Common myeloid progenitor, CD34-positive (primary cell): ENCODE results near the gene SSBP3.

ENCODE experiments used
- CTCF ChIA-PET: fragments of 350-600 bp; sonication (Branson Sonifier 250); formaldehyde crosslinking; loops from one replicate; lab custom pipeline; 2021; ENCODE audit warnings: antibody characterized with exemption; lab: Charles Lee
- POLR2A ChIA-PET: fragments of 350-600 bp; sonication (Branson Sonifier 250); formaldehyde crosslinking; loops from one replicate; lab custom pipeline; 2021; ENCODE audit warnings: antibody characterized with exemption; lab: Charles Lee
- DNase-seq, 3 donors: peaks; one replicate each; pipeline versions ENCODE4 v3.0.0 to v3.0.0-alpha.2; 2013
- H3K27ac ChIP-seq, 2 experiments: 1 replicate in 1 of 2; 2 replicates in 1 of 2; pipeline ENCODE4 v1.7.0; 2013; ENCODE audit warnings: inconsistent platforms in 2 of 2, low read length in 2 of 2, mild to moderate bottlenecking in 2 of 2, low read depth in 1 of 2, moderate library complexity in 1 of 2; ENCODE audit not compliant: severe bottlenecking in 2 of 2, insufficient read depth in 1 of 2, poor library complexity in 1 of 2
- H3K27me3 ChIP-seq, 5 experiments: replicated peaks in 2 of 5; 1 replicate in 3 of 5; 2 replicates in 2 of 5; pipeline versions ENCODE4 v1.6.1 to v1.7.0; 2013; ENCODE audit warnings: low read length in 4 of 5, mild to moderate bottlenecking in 2 of 5, moderate library complexity in 2 of 5, inconsistent platforms in 1 of 5; ENCODE audit not compliant: insufficient read depth in 5 of 5, control insufficient read depth in 4 of 5
- H3K36me3 ChIP-seq, 4 experiments: 1 replicate in 2 of 4; 2 replicates in 2 of 4; pipeline versions ENCODE4 v1.6.1 to v1.7.0; 2013; ENCODE audit warnings: low read length in 3 of 4, control low read depth in 1 of 4, mild to moderate bottlenecking in 1 of 4; ENCODE audit not compliant: control insufficient read depth in 4 of 4, insufficient read depth in 4 of 4
- H3K4me1 ChIP-seq, 4 experiments: 1 replicate in 3 of 4; 2 replicates in 1 of 4; pipeline versions ENCODE4 v1.6.1 to v1.7.1; 2013; ENCODE audit warnings: low read length in 3 of 4, mild to moderate bottlenecking in 3 of 4, control low read depth in 1 of 4, inconsistent platforms in 1 of 4, moderate library complexity in 1 of 4; ENCODE audit not compliant: control insufficient read depth in 4 of 4, insufficient read depth in 4 of 4; ENCODE audit errors: control extremely low read depth in 1 of 4
- H3K4me3 ChIP-seq, 7 experiments: 1 replicate in 4 of 7; 2 replicates in 3 of 7; pipeline versions ENCODE4 v1.5.1 to v1.7.0; 2013; ENCODE audit warnings: mild to moderate bottlenecking in 7 of 7, low read length in 6 of 7, moderate library complexity in 6 of 7, inconsistent platforms in 2 of 7, low read depth in 2 of 7, control low read depth in 1 of 7; ENCODE audit not compliant: insufficient read depth in 4 of 7, control insufficient read depth in 1 of 7; ENCODE audit errors: extremely low read depth in 1 of 7
- H3K9me3 ChIP-seq, 5 experiments: 1 replicate in 4 of 5; 2 replicates in 1 of 5; pipeline versions ENCODE4 v1.6.1 to v1.7.1; 2013; ENCODE audit warnings: low read length in 4 of 5, mild to moderate bottlenecking in 2 of 5, inconsistent platforms in 1 of 5, low read depth in 1 of 5, moderate library complexity in 1 of 5; ENCODE audit not compliant: control insufficient read depth in 4 of 5, insufficient read depth in 2 of 5; ENCODE audit errors: control extremely low read depth in 1 of 5
- WGBS: methylation state at CpG from one replicate; pipeline ENCODE4 v1.1.5; 2013; ENCODE audit not compliant: insufficient coverage; 5-methylcytosine and 5-hydroxymethylcytosine counted together

SSBP3 gene

GRCh38 chr1:54274881-54275280, 131.3 kb downstream of the SSBP3 start:
- 75% methylated on average over 9 of the region's 11 CpGs for WGBS
- DNase-seq: no peak
- no peaks in the 10 kb centered on the region for H3K9me3 ChIP-seq
- POLR2A ChIA-PET: no interaction called here
- H3K4me3 ChIP-seq: no peak overlapping the region
- H3K27me3 ChIP-seq: no peaks in the 10 kb centered on the region
- CTCF ChIA-PET: interaction anchor here (1.1 to 1.6 kb wide), 2 partner anchors 10 to 20 kb away, joined by 3 to 6 read pairs; no protein-coding TSS in a partner anchor
- H3K36me3 ChIP-seq: peaks cover 6 to 81% (median 29%) of the 10 kb centered on the region in 4 experiments
- H3K27ac ChIP-seq: peak overlapping the region in 1 of 2 experiments; percentile 16
- peaks cover 0 to 13% (median 5%) of the 10 kb centered on the region in 4 experiments for H3K4me1 ChIP-seq

GRCh38 chr1:54274448-54274847, 131.7 kb downstream of the SSBP3 start:
- ChIA-PET CTCF (interaction anchor here (0.6 to 3.8 kb wide), 5 partner anchors 11 to 169 kb away, joined by 3 to 11 read pairs (median 3); no protein-coding TSS in a partner anchor), POLR2A (no interaction called here)
- no peaks in the 10 kb centered on the region for H3K27me3 ChIP-seq
- H3K9me3 ChIP-seq: no peaks in the 10 kb centered on the region
- peaks cover 0 to 13% (median 5%) of the 10 kb centered on the region in 4 experiments for H3K4me1 ChIP-seq
- H3K4me3 ChIP-seq: no peak overlapping the region
- DNase-seq: no peak
- H3K36me3 ChIP-seq: peaks cover 5 to 79% (median 28%) of the 10 kb centered on the region in 4 experiments
- H3K27ac ChIP-seq: peak overlapping the region in 1 of 2 experiments; percentile 39
- 91% methylated on average over 8 of the region's 8 CpGs for WGBS

GRCh38 chr1:54273795-54274163, 132.4 kb downstream of the SSBP3 start:
- H3K27me3 ChIP-seq: no peaks in the 10 kb centered on the region
- 93% methylated on average over 3 of the region's 5 CpGs for WGBS
- peaks cover 0 to 13% (median 5%) of the 10 kb centered on the region in 4 experiments for H3K4me1 ChIP-seq
- no peak overlapping the region for H3K4me3 ChIP-seq
- peak overlapping the region in 1 of 2 experiments; percentile 39 for H3K27ac ChIP-seq
- peaks cover 2 to 72% (median 21%) of the 10 kb centered on the region in 4 experiments for H3K36me3 ChIP-seq
- ChIA-PET CTCF (interaction anchor here (0.6 to 3.8 kb wide), 6 partner anchors 9 to 216 kb away, joined by 3 to 11 read pairs (median 3); no protein-coding TSS in a partner anchor), POLR2A (no interaction called here)
- no peaks in the 10 kb centered on the region for H3K9me3 ChIP-seq
- no peak for DNase-seq

- CTCF ChIA-PET: interaction anchor here (0.8 to 3.8 kb wide), 7 partner anchors 10 to 217 kb away, joined by 3 to 11 read pairs (median 3); no protein-coding TSS in a partner anchor
- H3K9me3 ChIP-seq: no peaks in the 10 kb centered on the region
- POLR2A ChIA-PET: no interaction called here
- H3K36me3 ChIP-seq: peaks cover 2 to 67% (median 19%) of the 10 kb centered on the region in 4 experiments
- no peak overlapping the region for H3K4me3 ChIP-seq
- H3K27me3 ChIP-seq: no peaks in the 10 kb centered on the region
- DNase-seq: peak in 2 of 3 donors; percentile 48 to 63
- WGBS: 85% methylated on average over 21 of the region's 22 CpGs
- H3K4me1 ChIP-seq: peaks cover 0 to 13% (median 5%) of the 10 kb centered on the region in 4 experiments
- H3K27ac ChIP-seq: peak overlapping the region in 1 of 2 experiments; percentile 30
These were observed 133.0 kb downstream of the SSBP3 start for GRCh38 chr1:54273092-54273794.

GRCh38 chr1:54272772-54273091, 133.5 kb downstream of the SSBP3 start:
- ChIA-PET POLR2A (interaction anchor here (0.6 kb wide), 1 partner anchor 12 kb away, joined by 4 read pairs; no protein-coding TSS in a partner anchor), CTCF (interaction anchor here (0.8 to 3.8 kb wide), 7 partner anchors 10 to 217 kb away, joined by 3 to 11 read pairs (median 3); no protein-coding TSS in a partner anchor)
- Histone ChIP-seq H3K27me3 (no peaks in the 10 kb centered on the region), H3K36me3 (peaks cover 0 to 63% (median 17%) of the 10 kb centered on the region in 4 experiments), H3K4me3 (no peak overlapping the region), H3K9me3 (no peaks in the 10 kb centered on the region), H3K27ac (no peak overlapping the region), H3K4me1 (peaks cover 0 to 11% (median 5%) of the 10 kb centered on the region in 4 experiments)
- no peak for DNase-seq
- WGBS: 90% methylated on average over 2 of the region's 4 CpGs

- H3K4me1 ChIP-seq: peaks cover 0 to 11% (median 4%) of the 10 kb centered on the region in 4 experiments
- 100% methylated on average over 1 of the region's 2 CpGs for WGBS
- H3K36me3 ChIP-seq: peaks cover 0 to 60% (median 16%) of the 10 kb centered on the region in 4 experiments
- H3K27ac ChIP-seq: no peak overlapping the region
- no peaks in the 10 kb centered on the region for H3K9me3 ChIP-seq
- ChIA-PET POLR2A (interaction anchor here (0.6 kb wide), 1 partner anchor 11 kb away, joined by 4 read pairs; no protein-coding TSS in a partner anchor), CTCF (interaction anchor here (0.5 to 3.8 kb wide), 4 partner anchors 13 to 39 kb away, joined by 3 to 11 read pairs (median 4); no protein-coding TSS in a partner anchor)
- H3K27me3 ChIP-seq: no peaks in the 10 kb centered on the region
- DNase-seq: no peak
- H3K4me3 ChIP-seq: no peak overlapping the region
These were observed 134.1 kb downstream of the SSBP3 start for GRCh38 chr1:54272134-54272533.
